ENCODE data around the gene KRTAP2-1.
"Not testable (repeated sequence)": the region's sequence is repeated elsewhere in the genome, so short reads cannot be mapped to it uniquely, and the experiment has no call there.

Gene KRTAP2-1

DNA sequence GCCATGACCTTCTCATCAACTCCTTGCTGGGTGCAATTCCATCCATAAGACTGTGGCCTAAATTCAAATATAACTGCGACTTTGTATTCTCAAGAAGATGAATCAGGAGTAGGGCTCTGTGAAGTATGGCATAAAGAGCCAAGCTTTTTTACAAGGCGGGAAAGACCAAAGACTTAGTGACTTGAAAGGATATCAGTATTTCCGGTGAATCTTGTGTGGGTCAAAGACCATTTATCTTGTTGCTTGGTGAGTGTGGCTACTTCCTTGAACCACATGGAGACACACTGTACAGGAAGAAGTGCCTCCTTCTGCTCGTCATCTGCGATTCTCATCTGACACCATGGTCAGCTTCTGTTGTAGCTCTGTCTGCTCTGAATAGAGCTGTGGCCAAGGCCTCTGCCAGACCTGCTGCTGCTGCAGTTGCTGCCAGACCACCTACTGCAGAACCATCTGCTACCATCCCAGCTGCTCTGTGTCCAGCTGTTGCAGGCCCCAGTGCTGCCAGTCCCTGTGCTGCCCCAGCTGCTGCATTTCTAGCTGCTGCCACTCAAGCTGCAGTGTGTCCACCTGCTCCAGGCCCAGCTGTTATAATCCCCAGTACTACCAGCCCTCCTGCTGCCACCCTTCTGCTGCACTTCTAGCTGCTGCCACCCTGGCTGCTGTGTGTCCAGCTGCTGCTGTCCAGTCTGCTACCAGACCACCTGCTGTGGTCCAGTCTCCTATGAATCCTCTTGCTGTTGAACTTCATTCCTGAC lies 24.7 kb upstream of the KRTAP2-1 start:
- no peak for DNase-seq (ENCODE audit: extremely low spot score)
- ChIA-PET POLR2A (no interaction called here), CTCF (interaction anchor here (0.8 kb wide), 1 partner anchor 23 kb away, joined by 3 read pairs; no protein-coding TSS in a partner anchor)
- TF ChIP-seq, protein P1, sequence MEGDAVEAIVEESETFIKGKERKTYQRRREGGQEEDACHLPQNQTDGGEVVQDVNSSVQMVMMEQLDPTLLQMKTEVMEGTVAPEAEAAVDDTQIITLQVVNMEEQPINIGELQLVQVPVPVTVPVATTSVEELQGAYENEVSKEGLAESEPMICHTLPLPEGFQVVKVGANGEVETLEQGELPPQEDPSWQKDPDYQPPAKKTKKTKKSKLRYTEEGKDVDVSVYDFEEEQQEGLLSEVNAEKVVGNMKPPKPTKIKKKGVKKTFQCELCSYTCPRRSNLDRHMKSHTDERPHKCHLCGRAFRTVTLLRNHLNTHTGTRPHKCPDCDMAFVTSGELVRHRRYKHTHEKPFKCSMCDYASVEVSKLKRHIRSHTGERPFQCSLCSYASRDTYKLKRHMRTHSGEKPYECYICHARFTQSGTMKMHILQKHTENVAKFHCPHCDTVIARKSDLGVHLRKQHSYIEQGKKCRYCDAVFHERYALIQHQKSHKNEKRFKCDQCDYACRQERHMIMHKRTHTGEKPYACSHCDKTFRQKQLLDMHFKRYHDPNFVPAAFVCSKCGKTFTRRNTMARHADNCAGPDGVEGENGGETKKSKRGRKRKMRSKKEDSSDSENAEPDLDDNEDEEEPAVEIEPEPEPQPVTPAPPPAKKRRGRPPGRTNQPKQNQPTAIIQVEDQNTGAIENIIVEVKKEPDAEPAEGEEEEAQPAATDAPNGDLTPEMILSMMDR (IDR thresholded peaks at IDR 0.05; ENCODE audit: control extremely low read depth, extremely low read depth, low read depth, missing control alignments) = no peak

DNA sequence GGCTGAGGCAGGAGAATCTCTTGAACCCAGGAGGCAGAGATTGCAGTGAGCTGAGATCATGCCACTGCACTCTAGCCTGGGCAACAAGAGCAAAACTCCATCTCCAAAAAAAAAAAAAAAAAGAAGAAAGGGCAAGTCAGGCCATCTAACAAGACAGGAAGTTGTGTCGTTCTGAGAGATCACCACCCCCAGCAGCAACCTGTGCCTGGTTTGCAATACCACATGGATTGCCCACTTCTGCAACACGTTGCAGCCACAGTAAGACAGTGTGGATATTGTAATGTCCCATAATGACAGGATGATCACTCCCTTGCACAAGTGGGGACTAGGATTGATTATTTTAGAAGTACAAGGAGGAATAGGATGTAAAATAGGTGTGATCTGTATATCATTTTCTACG lies 21.9 kb upstream of the KRTAP2-1 start:
- CTCF ChIA-PET = no interaction called here
- TF ChIP-seq, protein P1 (IDR thresholded peaks at IDR 0.05; ENCODE audit: control extremely low read depth, extremely low read depth, low read depth, missing control alignments) = no peak
- POLR2A ChIA-PET = no interaction called here
- DNase-seq (ENCODE audit: extremely low spot score) = no peak

DNA sequence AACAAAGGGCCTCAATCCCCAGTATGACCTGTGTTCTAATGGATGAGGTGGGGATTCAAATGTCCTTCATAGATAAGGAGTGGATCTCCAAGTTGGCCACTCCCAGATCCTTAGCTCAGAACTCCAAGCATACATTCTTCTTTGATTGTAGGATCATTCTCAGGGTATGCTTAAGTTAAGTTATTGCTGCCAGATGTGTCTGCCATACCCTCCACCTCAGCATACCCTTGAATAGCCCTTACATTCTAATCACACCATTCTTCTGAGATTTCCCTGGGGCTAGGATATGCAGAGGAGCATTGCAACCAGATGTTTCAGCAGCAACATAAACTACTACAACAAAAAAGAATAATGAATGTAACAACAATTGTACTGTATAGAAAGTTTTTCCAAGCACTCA lies 20.2 kb upstream of the KRTAP2-1 start:
- no peak for DNase-seq (ENCODE audit: extremely low spot score)
- CTCF ChIA-PET = no interaction called here
- TF ChIP-seq, protein P1 (IDR thresholded peaks at IDR 0.05; ENCODE audit: control extremely low read depth, extremely low read depth, low read depth, missing control alignments) = no peak
- POLR2A ChIA-PET = no interaction called here

DNA sequence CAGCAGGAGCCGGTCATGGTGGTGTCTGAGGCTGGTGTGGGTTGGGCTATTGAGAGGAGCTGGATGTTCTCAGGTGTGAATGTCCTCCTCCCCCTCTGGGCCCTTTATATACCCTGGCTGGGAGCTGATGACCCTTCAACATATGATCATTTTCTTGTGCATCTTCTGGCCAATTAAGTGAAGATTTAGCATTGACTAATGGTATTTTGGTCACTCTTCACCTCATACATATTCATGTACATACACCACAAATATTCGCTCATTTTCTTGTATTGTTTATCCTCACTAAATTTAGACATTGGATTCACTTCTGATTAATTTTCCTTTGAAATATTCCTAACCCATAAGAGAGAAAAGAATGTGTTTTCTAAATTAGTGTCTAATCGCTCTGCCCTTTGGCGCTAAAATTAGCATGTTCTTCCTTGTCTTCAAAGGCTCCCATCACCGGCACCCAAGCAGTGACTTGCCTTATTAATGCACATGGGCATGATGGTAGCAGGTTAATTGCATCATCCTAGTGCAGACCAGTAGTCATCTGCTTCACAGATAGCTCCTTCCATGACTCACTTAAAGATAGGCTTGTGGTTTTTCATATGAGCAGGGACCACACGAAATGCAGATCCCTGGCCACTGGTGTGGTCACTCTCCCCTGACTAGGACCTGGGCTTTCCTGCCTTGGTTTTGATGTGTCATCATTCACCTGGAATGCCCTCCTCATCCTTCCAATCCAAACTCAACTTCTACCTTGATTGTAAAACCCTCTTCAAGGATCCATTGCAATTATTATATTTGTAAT lies 18.9 kb upstream of the KRTAP2-1 start, which contains the start of gene KRTAP2-4:
Gene KRTAP2-4 (minus strand): TSS at position 51 of the 796 bp plus-strand sequence. CDS start 34 bp downstream, at position 17.
- no peak for DNase-seq (ENCODE audit: extremely low spot score)
- TF ChIP-seq, protein P1 (IDR thresholded peaks at IDR 0.05; ENCODE audit: control extremely low read depth, extremely low read depth, low read depth, missing control alignments) = no peak
- ChIA-PET POLR2A (no interaction called here), CTCF (no interaction called here)

DNA sequence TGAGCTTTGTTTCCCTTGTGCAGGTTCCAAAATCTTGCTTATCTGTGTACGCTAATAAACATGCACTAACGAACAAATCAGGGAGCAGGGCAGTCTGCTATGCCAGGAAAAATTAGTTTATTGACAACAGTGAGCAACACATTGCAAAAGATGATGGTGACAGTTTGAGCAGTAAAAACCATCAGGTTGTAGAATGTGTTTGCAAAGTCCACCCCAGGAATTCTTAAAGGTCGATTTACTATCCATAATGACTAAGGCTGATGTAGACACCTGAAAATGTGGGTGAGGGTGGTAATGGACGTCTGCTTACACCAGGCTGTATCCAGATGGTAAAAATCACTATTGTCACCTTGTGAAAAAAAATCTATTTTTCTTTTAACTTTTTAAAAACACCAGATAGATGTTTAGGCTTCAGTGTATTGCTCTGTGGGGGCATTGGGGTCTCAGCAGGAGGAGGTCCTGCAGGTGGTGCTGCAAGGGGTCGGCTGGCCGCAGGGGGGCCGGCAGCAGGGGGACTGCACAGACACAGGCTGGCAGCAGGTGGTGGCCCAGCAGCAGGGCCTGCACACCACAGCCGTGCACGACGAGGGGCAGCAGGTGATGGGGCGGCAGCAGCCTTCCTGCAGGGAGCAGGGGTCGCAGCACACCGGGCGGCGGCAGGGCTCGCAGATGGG lies 18.0 kb upstream of the KRTAP2-1 start:
- CTCF ChIA-PET; POLR2A ChIA-PET; DNase-seq (ENCODE audit: extremely low spot score): not testable (repeated sequence)

DNA sequence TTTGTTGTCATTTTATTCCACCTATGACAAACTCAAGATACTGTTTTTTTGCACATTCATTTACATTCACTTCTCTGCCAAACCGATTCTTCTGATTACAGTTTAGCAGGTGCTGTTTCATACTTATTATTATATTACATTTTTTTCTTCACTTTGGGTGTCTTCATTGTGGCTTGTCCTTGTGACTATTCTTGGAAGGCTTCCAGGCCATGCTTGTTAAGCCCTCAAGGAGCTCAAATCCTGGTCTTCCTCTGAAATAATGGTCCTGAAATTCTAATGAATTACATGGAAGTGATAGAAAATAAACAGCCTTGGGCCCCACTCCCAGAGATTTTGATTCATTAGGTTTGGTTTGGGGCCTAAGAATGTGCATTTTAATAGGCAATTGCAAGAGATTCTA lies 17.2 kb upstream of the KRTAP2-1 start:
- ChIA-PET CTCF (no interaction called here), POLR2A (no interaction called here)
- TF ChIP-seq, protein P1 (IDR thresholded peaks at IDR 0.05; ENCODE audit: control extremely low read depth, extremely low read depth, low read depth, missing control alignments) = no peak
- DNase-seq (ENCODE audit: extremely low spot score) = no peak
